OCI-LY1 (cell line): ENCODE measurements around the gene MXI1.

Source experiments
- CTCF ChIP-seq: fragments of 200-600 bp; sonication (generic), shearing (Covaris generic); IDR thresholded peaks from 2 replicates; pipeline ENCODE4 v1.5.1; 2017; ENCODE audit warnings: mild to moderate bottlenecking, antibody characterized with exemption, low read length, moderate library complexity, mixed read lengths
- EZH2 ChIP-seq: fragments of 200-600 bp; sonication (generic), shearing (Covaris generic); IDR thresholded peaks from 2 replicates; pipeline ENCODE4 v1.8.0; 2017; ENCODE audit warnings: borderline replicate concordance, mixed run types, mild to moderate bottlenecking, antibody characterized with exemption, low read length, moderate library complexity, mixed read lengths

GRCh38 chr10:110209926-110210673 is 2.7 kb downstream of the MXI1 start:
- TF ChIP-seq CTCF: no peak
- no peak for TF ChIP-seq EZH2
